ENCODE results near the gene CMIP.

DNA sequence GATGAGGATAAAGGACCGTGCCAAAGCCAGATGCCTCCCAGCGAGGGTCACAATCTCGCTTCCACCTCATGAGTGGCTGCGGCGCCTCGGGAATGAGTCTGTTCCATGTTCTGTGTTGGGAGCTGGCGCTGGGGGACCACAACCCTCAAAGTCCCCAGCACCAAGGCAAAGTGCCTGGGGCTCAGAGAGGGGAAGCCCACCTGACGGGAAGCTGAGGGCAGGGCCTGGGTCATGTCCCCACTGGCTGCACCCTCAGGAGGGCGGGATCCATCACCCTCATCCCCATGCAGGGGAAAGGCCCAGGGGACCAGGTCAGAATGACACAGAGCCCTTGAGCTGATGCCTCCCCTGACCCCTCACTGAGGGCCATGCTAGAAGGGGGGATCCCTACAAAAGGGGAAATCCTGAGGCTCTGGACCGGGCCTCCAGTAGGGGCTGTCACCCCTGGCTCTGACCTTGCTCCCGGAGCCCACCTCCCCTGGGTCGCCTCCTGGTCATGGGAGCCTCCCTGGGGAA is 183.2 kb downstream of the CMIP start:
- no peak for TF ChIP-seq EP300 (conservative IDR thresholded peaks at IDR 0.05; ENCODE audit: poor library complexity, severe bottlenecking)
- TF ChIP-seq EZH2 (IDR thresholded peaks at IDR 0.05; ENCODE audit: borderline replicate concordance, insufficient read depth, low read length, poor library complexity, severe bottlenecking) = no peak
- TF ChIP-seq CTCF (IDR thresholded peaks at IDR 0.05; ENCODE audit: poor library complexity, severe bottlenecking) = no peak
- TF ChIP-seq MXI1 (conservative IDR thresholded peaks at IDR 0.05; ENCODE audit: poor library complexity, severe bottlenecking) = no peak
- TF ChIP-seq POLR2AphosphoS5 (IDR thresholded peaks at IDR 0.05) = no peak
- TF ChIP-seq, protein P1, sequence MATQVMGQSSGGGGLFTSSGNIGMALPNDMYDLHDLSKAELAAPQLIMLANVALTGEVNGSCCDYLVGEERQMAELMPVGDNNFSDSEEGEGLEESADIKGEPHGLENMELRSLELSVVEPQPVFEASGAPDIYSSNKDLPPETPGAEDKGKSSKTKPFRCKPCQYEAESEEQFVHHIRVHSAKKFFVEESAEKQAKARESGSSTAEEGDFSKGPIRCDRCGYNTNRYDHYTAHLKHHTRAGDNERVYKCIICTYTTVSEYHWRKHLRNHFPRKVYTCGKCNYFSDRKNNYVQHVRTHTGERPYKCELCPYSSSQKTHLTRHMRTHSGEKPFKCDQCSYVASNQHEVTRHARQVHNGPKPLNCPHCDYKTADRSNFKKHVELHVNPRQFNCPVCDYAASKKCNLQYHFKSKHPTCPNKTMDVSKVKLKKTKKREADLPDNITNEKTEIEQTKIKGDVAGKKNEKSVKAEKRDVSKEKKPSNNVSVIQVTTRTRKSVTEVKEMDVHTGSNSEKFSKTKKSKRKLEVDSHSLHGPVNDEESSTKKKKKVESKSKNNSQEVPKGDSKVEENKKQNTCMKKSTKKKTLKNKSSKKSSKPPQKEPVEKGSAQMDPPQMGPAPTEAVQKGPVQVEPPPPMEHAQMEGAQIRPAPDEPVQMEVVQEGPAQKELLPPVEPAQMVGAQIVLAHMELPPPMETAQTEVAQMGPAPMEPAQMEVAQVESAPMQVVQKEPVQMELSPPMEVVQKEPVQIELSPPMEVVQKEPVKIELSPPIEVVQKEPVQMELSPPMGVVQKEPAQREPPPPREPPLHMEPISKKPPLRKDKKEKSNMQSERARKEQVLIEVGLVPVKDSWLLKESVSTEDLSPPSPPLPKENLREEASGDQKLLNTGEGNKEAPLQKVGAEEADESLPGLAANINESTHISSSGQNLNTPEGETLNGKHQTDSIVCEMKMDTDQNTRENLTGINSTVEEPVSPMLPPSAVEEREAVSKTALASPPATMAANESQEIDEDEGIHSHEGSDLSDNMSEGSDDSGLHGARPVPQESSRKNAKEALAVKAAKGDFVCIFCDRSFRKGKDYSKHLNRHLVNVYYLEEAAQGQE (IDR thresholded peaks at IDR 0.05; ENCODE audit: borderline replicate concordance) = no peak
- TF ChIP-seq TAF1 (IDR thresholded peaks at IDR 0.05; ENCODE audit: low read depth) = no peak
- no peak for TF ChIP-seq SMC3 (conservative IDR thresholded peaks at IDR 0.05; ENCODE audit: poor library complexity)
